Lower leg skin (tissue), 4 donors: ENCODE data around the gene GSTA3. TPM values are rescaled to one million over a fixed set of nuclear protein-coding genes. Genes with fewer than 3 reads are reported as not detected.

Experiments used
- DNase-seq, 2 donors: peaks; one replicate each; pipeline ENCODE4 v3.0.0-alpha.2; 2019; ENCODE audit warnings: low spot score in 2 of 2
- H3K4me3 ChIP-seq: fragments of 200-600 bp; sonication (generic); 2 replicates; pipeline ENCODE4 v1.5.1; 2017; ENCODE audit warnings: mild to moderate bottlenecking, low read depth; ENCODE audit not compliant: poor library complexity, severe bottlenecking
- CTCF ChIP-seq, 3 donors: fragments of 450-650 bp; IDR thresholded peaks; one replicate each; pipeline ENCODE4 v1.5.1; 2016; ENCODE audit warnings: antibody characterized with exemption in 3 of 3, mild to moderate bottlenecking in 3 of 3, moderate library complexity in 2 of 3
- POLR2A ChIP-seq, 2 donors: fragments of 450-650 bp; IDR thresholded peaks; one replicate each; pipeline ENCODE4 v1.6.1; 2016 to 2017; ENCODE audit warnings: antibody characterized with exemption in 2 of 2, mild to moderate bottlenecking in 1 of 2, moderate library complexity in 1 of 2
- WGBS, 2 donors: methylation state at CpG; one replicate each; pipeline ENCODE4 v1.1.5; 2018; 5-methylcytosine and 5-hydroxymethylcytosine counted together
- intact Hi-C: fragments of 100-400 bp; cut with DNase I; formaldehyde crosslinking; loops from one replicate; pipeline ENCODE4 v1.15.0; 2023; ENCODE audit warnings: low total_unique reads
- total RNA-seq, 4 donors: library from RNA; depleted of rRNA; stranded (reverse); fragments of >200 nt; gene quantifications; one replicate each; pipeline ENCODE4 v1.1.0, GENCODE V29; 2016

GSTA3 gene
- total RNA-seq, 4 donors from 2014 or later, result 13.3 to 17.8 (median 16.0) TPM

GRCh38 chr6:52942221-52942620 lies 32.7 kb upstream of the GSTA3 start:
- no peak overlapping the region for H3K4me3 ChIP-seq
- intact Hi-C loops, result no loop called here
- 83 to 84% methylated on average over 4 of the region's 4 CpGs for WGBS, 2 donors
- DNase-seq, result no peak
- TF ChIP-seq CTCF (IDR thresholded peaks at IDR 0.05), result no peak
- TF ChIP-seq POLR2A (IDR thresholded peaks at IDR 0.05), result no peak

- no peak overlapping the region for H3K4me3 ChIP-seq
- 35 to 58% methylated on average over 2 of the region's 2 CpGs for WGBS, 2 donors
- intact Hi-C loops, result no loop called here
- TF ChIP-seq POLR2A (IDR thresholded peaks at IDR 0.05) (no peak), CTCF (IDR thresholded peaks at IDR 0.05) (no peak)
- DNase-seq, result peak in 1 of 2 donors; percentile 78
These were observed 28.4 kb upstream of the GSTA3 start for GRCh38 chr6:52937908-52938307.

GRCh38 chr6:52933778-52934177 lies 24.3 kb upstream of the GSTA3 start:
- no peak for TF ChIP-seq POLR2A (IDR thresholded peaks at IDR 0.05)
- 79 to 91% methylated on average over 2 of the region's 2 CpGs for WGBS, 2 donors
- no peak overlapping the region for H3K4me3 ChIP-seq
- intact Hi-C loops, result no loop called here
- DNase-seq, result no peak

GRCh38 chr6:52931351-52931750 lies 21.9 kb upstream of the GSTA3 start:
- intact Hi-C loops, result no loop called here
- no peak for DNase-seq
- H3K4me3 ChIP-seq, result no peak overlapping the region
- WGBS, 2 donors, result 77 to 85% methylated on average over 2 of the region's 2 CpGs
- TF ChIP-seq POLR2A (IDR thresholded peaks at IDR 0.05) (no peak), CTCF (IDR thresholded peaks at IDR 0.05) (no peak)

GRCh38 chr6:52929321-52930164 lies 20.0 kb upstream of the GSTA3 start:
- peak in 1 of 2 donors; percentile 35 for DNase-seq
- intact Hi-C loops, result no loop called here
- TF ChIP-seq CTCF (IDR thresholded peaks at IDR 0.05), result no peak
- TF ChIP-seq POLR2A (IDR thresholded peaks at IDR 0.05), result no peak
- WGBS, 2 donors, result 63 to 73% methylated on average over 6 of the region's 6 CpGs
- H3K4me3 ChIP-seq, result no peak overlapping the region

DNA sequence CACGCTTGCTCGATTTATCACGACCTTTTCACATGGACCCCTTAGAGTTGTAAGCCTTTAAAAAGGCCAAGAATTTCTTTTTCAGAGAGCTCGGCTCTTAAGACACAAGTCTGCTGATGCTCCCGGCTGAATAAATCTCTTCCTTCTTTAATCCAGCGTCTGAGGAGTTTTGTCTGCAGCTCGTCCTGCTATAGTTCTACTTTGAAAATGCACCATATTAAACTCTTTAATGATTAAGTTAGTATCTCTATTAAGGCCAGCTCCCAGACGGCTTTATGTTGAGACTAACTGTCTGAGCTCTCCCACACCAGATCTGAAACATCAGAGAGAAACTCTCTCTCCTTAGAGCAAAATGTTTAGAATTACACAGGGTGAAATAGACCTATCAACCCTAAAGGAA lies 18.0 kb upstream of the GSTA3 start:
- no peak for DNase-seq
- TF ChIP-seq CTCF (IDR thresholded peaks at IDR 0.05), result no peak
- no peak for TF ChIP-seq POLR2A (IDR thresholded peaks at IDR 0.05)
- 65 to 87% methylated on average over 8 of the region's 8 CpGs for WGBS, 2 donors
- no peak overlapping the region for H3K4me3 ChIP-seq
- intact Hi-C loops, result no loop called here
